Mesothelial cell of epicardium (in vitro differentiated cells): ENCODE data around the gene BLACAT1. TPM values are rescaled to one million over a fixed set of nuclear protein-coding genes. Genes with fewer than 3 reads are reported as not detected.

Experiments
- DNase-seq, 2 experiments: peaks; one replicate each; pipeline ENCODE4 v3.0.0; 2021; ENCODE audit warnings: low spot score in 2 of 2; ENCODE audit not compliant: unreplicated experiment in 2 of 2
- H3K27ac Mint-ChIP-seq: 2 replicates; pipeline ENCODE4 v1.8.0; 2021; ENCODE audit warnings: mixed read lengths
- H3K27me3 Mint-ChIP-seq: 2 replicates; pipeline ENCODE4 v1.8.0; 2021; ENCODE audit warnings: low read depth, mixed read lengths
- H3K36me3 Mint-ChIP-seq: 2 replicates; pipeline ENCODE4 v1.8.0; 2021; ENCODE audit warnings: mixed read lengths
- H3K4me1 Mint-ChIP-seq: 2 replicates; pipeline ENCODE4 v1.8.0; 2021; ENCODE audit warnings: mixed read lengths
- H3K4me3 Mint-ChIP-seq: 2 replicates; pipeline ENCODE4 v1.8.0; 2021; ENCODE audit warnings: mild to moderate bottlenecking, moderate library complexity, mixed read lengths
- H3K9me3 Mint-ChIP-seq: 2 replicates; pipeline ENCODE4 v1.8.0; 2021; ENCODE audit warnings: mixed read lengths
- total RNA-seq: library from RNA; stranded (reverse); gene quantifications from 3 replicates; pipeline ENCODE4 v1.2.1, GENCODE V29; 2021
- TF ChIP-seq, protein P1 (sequence below): fragments of 200-600 bp; sonication (generic); IDR thresholded peaks from one replicate; pipeline ENCODE4 v1.5.0; 2021; ENCODE audit warnings: antibody characterized with exemption; ENCODE audit not compliant: unreplicated experiment

BLACAT1 gene
- total RNA-seq, result 0.66 to 0.74 TPM (median 0.72 TPM) in 3 replicates

DNA sequence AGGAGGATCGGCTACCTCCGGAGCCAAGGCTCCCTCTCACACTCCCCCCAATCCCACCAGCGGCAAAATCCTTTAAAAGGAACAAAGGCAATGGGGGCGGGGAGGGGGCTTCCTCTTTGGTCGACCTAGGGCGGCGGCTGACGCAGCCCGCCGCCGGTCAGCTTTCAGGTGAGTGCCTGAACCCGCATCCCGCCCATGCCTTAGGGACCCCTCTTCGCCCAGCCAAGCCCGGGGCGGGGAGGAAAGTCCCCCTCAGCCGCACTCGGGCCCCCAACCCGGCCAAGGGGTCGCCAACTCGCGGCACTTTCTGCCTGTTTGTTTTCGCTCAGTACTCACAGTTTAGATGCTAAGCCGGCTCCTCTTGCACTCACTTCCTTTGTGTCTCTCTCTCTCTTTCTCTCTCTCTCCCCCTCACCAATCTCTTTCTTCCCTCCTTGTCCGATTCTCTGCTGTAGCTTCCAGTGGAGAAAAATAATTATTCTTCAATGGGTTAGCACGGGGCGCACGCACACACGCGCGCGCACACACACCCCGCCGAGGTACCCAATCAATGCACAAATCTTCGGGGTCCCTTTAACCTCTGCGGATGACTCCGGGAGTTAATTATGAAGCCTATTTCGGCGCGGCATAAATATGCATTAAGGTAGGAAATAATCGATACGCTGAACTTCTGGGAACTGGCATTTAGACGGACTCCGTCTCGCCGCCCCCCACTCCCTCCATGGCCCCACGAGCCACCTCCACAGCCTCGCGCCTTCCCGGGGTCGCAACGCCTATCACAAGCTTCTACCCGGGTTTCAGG, at the start of gene BLACAT1:
BLACAT1 (minus strand) TSS at position 465 of the 802 bp plus-strand sequence.
- no peaks in the 10 kb centered on the region for H3K9me3 Mint-ChIP-seq
- TF ChIP-seq, protein P1, sequence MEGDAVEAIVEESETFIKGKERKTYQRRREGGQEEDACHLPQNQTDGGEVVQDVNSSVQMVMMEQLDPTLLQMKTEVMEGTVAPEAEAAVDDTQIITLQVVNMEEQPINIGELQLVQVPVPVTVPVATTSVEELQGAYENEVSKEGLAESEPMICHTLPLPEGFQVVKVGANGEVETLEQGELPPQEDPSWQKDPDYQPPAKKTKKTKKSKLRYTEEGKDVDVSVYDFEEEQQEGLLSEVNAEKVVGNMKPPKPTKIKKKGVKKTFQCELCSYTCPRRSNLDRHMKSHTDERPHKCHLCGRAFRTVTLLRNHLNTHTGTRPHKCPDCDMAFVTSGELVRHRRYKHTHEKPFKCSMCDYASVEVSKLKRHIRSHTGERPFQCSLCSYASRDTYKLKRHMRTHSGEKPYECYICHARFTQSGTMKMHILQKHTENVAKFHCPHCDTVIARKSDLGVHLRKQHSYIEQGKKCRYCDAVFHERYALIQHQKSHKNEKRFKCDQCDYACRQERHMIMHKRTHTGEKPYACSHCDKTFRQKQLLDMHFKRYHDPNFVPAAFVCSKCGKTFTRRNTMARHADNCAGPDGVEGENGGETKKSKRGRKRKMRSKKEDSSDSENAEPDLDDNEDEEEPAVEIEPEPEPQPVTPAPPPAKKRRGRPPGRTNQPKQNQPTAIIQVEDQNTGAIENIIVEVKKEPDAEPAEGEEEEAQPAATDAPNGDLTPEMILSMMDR, result no peak
- peak within 1 kb of the TSS; percentile 63 for H3K4me3 Mint-ChIP-seq
- H3K4me1 Mint-ChIP-seq, result peaks cover 30% of the 10 kb centered on the region
- H3K36me3 Mint-ChIP-seq, result no peaks in the 10 kb centered on the region
- H3K27me3 Mint-ChIP-seq, result peaks cover 87% of the 10 kb centered on the region
- no peak for DNase-seq
- H3K27ac Mint-ChIP-seq, result no peak within 1 kb of the TSS

GRCh38 chr1:205505076-205505729, 49.4 kb upstream of the BLACAT1 start:
- TF ChIP-seq, protein P1, result no peak

DNA sequence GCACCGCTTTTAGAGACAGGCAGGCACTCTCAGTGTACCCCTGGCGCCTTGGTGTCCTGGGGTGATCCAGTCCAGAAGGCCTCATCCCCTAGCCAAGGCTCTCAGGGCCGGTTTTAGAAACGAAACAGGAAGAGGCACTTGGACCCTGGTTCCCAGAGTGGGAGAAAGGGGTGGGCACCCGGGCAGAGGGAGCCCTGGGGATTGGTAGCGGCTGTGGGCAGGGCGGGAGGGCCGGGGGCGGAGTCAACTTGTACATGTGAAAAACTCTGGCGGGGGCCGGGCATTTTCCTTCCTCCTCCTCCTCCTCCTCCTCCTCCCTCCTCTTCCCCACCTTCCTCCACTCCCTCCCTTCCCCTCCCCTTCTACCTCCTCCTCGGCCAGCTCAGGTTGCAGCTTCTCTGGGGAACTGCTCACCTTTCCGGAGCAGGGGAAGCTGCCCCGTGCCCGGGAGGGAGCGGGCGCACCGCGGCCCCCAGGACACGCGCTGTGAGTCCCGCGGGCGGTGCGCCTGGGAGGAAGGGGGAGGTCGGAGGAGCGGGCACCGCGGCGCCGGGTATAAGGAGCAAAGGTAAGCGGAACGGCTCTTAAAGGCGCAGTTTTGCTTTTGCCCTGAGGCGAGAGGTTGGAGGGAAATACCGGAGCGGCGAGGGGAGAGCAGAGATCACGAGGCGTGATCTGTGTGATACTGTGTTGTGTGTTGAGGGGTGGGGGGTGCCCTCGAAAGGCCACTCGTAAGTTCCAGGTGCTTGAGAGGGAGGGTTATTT, 48.6 kb upstream of the BLACAT1 start, which contains the start of gene CDK18:
CDK18 (plus strand) TSS at position 359 of the 765 bp plus-strand sequence. CDS start 18,499 bp downstream, outside the sequence.
- no peaks in the 10 kb centered on the region for H3K9me3 Mint-ChIP-seq
- no peaks in the 10 kb centered on the region for H3K36me3 Mint-ChIP-seq
- H3K27me3 Mint-ChIP-seq, result no peaks in the 10 kb centered on the region
- peak; percentile 60 to 67 for DNase-seq
- H3K27ac Mint-ChIP-seq, result peak within 1 kb of the TSS; percentile 83
- TF ChIP-seq, protein P1, result no peak
- peaks cover 42% of the 10 kb centered on the region for H3K4me1 Mint-ChIP-seq
- H3K4me3 Mint-ChIP-seq, result peak within 1 kb of the TSS; percentile 73

More at GRCh38 chr1:205505076-205505729, 49.4 kb upstream of the BLACAT1 start:
- H3K4me3 Mint-ChIP-seq, result peak overlapping the region; percentile 73
- H3K9me3 Mint-ChIP-seq, result no peaks in the 10 kb centered on the region
- peaks cover 41% of the 10 kb centered on the region for H3K4me1 Mint-ChIP-seq
- DNase-seq, result no peak
- H3K27me3 Mint-ChIP-seq, result no peaks in the 10 kb centered on the region
- peak overlapping the region; percentile 54 for H3K27ac Mint-ChIP-seq
- no peaks in the 10 kb centered on the region for H3K36me3 Mint-ChIP-seq

GRCh38 chr1:205502992-205503391, 47.1 kb upstream of the BLACAT1 start:
- Mint-ChIP-seq H3K36me3 (no peaks in the 10 kb centered on the region), H3K4me3 (no peak overlapping the region), H3K9me3 (no peaks in the 10 kb centered on the region), H3K4me1 (peaks cover 39% of the 10 kb centered on the region), H3K27me3 (peaks cover under 1% of the 10 kb centered on the region), H3K27ac (peak overlapping the region; percentile 0)
- no peak for DNase-seq
- TF ChIP-seq, protein P1, result no peak

GRCh38 chr1:205502111-205502810, 46.4 kb upstream of the BLACAT1 start:
- no peak for DNase-seq
- H3K27ac Mint-ChIP-seq, result no peak overlapping the region
- TF ChIP-seq, protein P1, result no peak
- peaks cover 33% of the 10 kb centered on the region for H3K4me1 Mint-ChIP-seq
- no peak overlapping the region for H3K4me3 Mint-ChIP-seq
- no peaks in the 10 kb centered on the region for H3K36me3 Mint-ChIP-seq
- no peaks in the 10 kb centered on the region for H3K9me3 Mint-ChIP-seq
- H3K27me3 Mint-ChIP-seq, result peaks cover 5% of the 10 kb centered on the region
